Left hindlimb (tissue), 1 donor: Measurements from ENCODE around the gene FBN2.
"Not testable (repeated sequence)": the region's sequence is repeated elsewhere in the genome, so short reads cannot be mapped to it uniquely, and the experiment has no call there.

Experiments used
- DNase-seq: peaks from one replicate; pipeline ENCODE4 v3.0.0-alpha.2; 2018

FBN2 gene

DNA sequence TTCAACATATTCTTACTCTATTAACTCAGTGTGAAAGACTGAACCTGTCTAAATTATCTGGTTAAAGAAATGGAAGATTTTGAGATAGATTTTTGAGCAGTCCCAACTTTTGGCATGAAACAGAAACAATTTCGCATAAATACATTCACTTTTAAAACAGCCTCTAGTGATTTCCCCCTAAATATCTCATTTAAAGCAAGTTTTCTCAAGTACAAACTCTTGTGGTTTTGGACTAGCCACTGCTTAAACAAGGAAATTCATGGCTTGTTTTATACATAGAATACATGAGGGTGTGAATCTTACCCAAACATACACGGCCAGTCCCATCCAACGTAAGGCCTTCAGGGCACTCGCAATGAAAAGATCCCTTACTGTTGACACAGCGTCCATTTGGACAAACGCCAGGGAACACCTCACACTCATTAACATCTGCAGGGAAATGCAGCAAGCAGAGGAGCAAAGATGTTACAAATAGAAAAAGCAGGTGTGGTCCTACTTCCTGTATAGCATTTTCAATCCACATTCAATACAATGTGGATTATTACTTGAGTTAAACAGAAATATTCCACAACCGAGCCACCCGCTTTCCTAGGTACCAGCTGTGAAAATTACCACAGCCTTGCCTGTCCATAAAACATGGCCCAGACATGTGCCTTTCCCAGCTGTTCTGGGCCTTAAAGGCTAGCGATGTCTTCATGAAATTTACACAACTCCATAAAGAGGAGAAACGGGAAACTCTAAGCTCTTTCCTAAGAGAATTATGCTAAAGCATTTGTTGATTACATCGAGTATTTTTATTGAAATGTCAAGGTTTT lies 188.8 kb downstream of the FBN2 start:
- no peak for DNase-seq

DNA sequence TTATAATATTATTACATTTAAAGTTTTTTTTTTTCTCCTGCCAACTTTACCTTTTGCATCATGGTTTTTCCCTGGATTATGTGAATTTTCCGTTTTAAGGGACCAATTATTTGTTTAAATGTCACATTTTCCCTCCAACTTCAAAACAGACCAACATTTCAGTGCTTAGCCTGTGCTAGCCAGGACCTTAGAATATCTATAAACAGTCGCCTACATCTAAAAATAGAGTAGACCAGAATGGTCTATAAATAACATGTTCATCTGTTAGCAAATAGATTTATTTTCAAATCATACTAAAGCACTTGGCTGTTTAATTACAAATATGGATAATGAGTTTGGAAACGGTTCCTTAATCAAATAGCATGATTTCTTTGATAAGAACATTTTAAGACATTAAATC lies 192.0 kb downstream of the FBN2 start:
- no peak for DNase-seq

DNA sequence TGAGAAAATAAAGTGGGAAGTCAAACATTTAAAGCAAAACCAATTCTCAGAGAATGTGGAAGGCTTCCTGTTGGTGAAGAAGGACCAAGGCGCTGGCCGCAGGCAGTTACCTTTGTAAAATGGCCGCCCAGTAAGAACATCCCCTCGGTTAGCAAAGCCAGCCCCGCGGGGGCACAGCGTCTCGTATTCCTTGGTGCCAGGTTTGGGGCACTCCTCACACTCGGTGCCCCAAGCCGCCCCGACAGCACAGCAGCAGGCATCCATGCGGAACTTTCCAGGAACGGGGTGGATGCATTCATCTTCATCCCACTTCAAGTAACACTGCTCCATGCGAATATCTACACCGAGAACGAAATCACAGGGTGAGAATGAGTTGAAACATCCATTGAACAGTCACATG lies 192.8 kb downstream of the FBN2 start:
- DNase-seq = no peak

DNA sequence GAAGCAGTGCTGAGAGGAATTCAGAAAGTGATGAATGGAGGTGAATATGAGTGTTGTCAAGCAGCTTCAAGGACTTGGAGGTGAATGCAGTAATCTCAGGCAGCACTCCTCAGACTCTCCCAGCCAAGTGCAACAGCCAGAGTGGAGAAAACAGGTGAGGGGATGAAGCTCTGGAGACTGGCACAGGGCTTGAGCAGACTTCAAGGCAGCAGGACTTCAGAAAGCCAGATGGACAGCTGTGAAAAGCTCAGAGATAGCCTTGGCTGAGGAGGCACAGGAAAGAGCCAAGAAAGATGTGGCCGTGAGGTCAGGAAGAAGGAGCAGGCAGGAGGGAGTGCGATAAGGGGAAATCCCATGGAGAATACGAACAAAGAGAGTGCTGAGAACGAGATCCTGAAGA lies 194.9 kb downstream of the FBN2 start:
- no peak for DNase-seq

DNA sequence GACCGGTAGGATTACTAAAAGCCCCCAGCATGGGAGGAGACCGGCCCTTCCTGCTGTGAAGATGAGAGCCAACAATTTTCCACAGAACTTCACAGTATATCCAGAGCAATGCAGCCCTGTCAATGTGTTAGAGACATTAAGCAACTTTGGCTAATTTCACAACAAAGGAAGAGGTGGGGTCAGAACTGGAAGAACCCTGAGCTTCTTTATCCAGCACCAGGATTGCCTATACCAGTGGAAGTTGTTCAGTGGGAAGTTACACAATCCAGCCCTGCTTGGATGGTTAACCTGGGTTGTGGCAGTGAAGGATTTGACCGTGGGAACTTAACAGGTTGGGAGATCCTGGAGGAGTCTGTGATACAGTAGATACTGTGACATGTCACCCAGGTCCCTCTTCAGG lies 197.0 kb downstream of the FBN2 start:
- DNase-seq = no peak

DNA sequence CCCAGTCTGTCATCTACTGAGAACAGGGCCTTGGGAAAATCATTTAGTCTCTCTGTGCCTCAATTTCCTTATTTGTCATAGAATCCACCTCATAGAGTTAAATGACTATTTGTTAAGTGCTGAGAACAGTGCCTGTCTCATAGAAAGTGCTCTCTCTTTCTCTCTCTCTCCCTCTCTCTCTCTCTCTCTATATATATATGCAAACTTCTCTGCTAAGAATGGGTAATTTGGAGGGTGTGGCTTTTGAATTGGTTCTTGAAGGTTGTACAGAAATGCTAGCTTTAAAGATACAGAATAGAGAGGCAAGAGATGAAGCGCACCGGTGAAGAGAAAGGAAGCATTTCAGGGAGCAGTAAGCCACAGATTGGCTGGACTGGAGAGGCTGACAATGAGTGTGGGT lies 197.4 kb downstream of the FBN2 start:
- DNase-seq = no peak

- no peak for DNase-seq
Observed at GRCh38 chr5:128339585-128339984, 198.5 kb downstream of the FBN2 start.

DNA sequence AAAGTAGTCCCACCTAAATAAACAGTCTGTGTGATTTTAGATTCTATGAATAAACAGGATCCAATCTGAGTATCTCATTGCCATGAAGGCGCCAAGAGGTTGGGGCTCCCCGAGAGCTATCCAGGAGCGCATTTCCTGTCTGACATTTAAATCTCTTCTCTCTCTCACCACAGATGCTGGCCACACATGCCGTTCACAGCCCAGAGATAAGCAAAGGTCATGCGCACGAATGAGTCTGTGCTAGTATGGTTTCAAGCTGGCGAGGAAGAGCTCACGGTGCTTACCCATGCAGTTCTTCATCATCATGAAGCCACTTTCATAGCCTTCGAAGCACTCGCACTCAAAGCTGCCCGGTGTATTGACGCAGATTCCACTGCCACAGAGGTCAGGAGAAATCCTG lies 199.4 kb downstream of the FBN2 start:
- no peak for DNase-seq

DNA sequence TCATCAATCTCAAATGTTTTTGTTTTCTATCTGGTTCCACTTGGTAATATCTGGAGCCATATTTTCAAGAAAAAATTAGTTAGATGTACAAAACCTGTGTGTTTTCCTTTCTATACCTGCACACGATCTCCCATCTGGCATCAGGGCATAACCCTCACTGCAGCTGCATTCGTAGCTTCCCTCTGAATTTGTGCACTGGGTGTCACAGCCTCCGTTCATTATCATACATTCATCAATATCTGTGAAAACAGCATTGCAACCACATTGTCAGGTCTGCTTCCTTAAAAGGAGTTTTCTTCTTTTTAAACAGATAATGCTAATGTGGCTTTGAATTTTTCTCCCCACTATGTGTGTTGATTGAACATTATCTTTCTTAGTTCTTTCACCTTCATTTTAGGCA lies 202.7 kb downstream of the FBN2 start:
- DNase-seq = no peak

GRCh38 chr5:128334010-128334716 lies 203.9 kb downstream of the FBN2 start:
- no peak for DNase-seq

GRCh38 chr5:128331261-128331660 lies 206.8 kb downstream of the FBN2 start:
- DNase-seq = no peak

- DNase-seq = no peak
Observed at GRCh38 chr5:128329386-128329939, 208.6 kb downstream of the FBN2 start.

- peak; percentile 71 for DNase-seq
Observed at GRCh38 chr5:128328446-128328845, 209.6 kb downstream of the FBN2 start.

DNA sequence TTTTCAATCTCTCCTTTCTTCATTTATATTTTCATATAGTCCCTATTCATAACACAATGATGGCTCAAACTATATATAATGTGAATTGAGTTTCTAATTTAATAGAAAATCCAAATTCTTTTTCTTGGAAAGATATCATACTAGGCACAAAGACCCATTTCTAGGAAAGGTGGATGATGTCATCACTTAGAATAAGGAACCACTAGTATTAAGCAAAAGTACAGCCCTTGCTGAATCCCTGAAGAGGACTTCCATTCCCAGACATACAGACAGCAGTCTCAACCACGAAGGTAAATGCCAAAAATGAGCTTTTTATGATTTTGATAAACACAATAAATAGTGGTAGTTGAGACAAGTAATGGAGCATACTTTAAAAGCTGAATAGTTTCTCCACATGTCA lies 210.0 kb downstream of the FBN2 start:
- DNase-seq = no peak

DNA sequence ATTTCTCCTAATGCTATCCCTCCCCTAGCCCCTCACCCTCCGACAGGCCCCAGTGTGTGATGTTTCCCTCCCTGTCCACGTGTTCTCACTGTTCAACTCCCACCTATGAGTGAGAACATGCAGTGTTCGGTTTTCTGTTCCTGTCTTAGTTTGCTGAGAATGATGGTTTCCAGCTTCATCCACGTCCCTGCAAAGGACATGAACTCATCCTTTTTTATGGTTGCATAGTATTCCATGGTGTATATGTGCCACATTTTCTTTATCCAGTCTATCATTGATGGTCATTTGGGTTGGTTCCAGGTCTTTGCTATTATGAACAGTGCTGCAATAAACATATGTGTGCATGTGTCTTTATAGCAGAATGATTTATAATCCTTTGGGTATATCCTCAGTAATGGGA lies 216.6 kb downstream of the FBN2 start:
- DNase-seq = not testable (repeated sequence)

- no peak for DNase-seq
Observed at GRCh38 chr5:128318691-128319090, 219.4 kb downstream of the FBN2 start.

DNA sequence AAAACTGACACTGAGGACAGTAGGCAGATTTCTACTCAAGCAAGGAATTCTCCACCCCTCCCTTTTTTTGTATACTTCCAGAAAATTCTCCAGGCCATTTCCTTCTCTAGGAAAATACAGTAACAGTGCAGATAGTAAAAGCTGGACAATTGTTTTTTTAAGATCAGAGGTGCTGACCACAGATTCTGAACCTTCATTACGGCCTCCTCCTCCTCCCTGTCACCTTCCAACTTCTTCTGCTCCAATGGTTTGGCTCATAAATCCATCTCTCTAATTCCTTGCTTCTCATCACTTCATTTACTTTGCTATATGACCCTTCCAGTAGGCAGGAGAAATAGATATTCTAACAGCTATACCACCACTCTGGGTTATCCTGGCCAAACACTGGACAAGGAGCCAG lies 220.6 kb downstream of the FBN2 start:
- no peak for DNase-seq

GRCh38 chr5:128315671-128316070 lies 222.4 kb downstream of the FBN2 start:
- DNase-seq = no peak

DNA sequence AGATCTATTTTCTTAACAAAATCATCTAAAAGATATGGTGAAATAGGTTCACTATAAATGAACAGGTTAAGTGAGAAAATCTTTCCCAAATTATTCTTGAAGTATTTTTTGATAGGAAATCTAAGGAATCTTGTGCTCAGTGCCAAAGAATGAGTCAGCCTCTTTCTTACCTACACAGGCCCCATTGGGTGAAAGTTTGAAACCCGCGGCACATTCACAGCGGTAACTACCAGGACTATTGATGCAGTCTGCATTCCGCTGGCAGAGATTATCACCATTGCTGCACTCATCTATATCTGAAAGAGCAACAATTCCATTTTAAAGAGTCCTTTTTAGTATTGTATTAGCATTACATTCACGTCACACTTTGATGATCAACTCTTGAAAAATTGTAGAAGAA lies 232.7 kb downstream of the FBN2 start:
- no peak for DNase-seq

DNA sequence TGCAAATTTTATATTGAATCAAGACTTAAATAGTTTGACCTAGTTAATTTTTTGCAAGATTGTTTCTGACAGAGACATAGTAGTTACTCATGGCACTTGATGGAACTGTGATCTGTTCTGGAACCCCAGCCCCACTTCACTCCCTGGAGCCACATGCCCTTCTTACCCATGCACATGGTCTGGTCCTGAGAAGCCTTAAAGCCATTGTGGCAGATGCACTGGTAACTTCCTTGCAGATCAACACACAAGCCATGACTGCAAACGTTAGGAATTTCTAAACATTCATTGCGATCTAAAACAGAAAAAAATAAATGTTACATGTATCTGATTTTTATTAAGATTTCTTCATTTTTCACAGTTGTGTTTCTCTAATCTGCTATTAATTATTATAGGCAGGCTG lies 233.3 kb downstream of the FBN2 start:
- DNase-seq = no peak

DNA sequence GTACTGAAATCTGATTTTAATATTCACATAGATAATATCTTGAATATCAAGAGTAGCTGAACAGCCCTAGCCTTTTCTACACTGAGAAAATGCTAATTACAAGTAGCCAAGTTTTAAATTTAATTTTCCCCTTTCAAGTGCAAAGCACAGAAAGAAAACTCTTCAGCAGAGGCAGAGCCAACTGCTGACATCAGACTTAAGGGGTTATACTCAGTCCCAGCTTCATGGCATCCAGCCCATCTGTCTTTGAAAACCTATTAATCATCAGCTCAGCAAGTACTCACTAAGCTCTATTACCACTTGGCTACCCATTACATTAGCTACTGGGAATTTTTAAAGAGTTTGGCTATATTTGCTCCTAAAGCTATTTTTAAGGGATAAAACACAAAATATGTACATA lies 234.0 kb downstream of the FBN2 start:
- DNase-seq = no peak

DNA sequence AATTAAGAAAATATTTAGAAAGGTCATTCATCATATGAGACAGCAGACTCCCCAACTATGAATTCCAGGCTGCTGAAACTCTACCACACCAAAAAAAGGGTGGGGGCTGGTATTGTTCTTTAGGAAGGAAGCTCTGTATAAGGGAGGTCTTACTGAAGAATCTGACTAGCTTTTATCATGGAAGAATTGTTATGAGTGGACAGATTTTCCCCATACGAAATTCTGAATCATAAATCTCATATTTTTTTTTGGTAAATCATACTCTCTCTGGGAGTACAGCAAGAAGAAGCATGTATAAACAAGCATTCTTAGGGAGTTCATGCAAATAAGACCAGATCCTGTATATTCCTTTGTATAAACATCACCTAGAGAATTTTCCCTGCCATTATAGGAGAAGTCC lies 234.5 kb downstream of the FBN2 start:
- no peak for DNase-seq

DNA sequence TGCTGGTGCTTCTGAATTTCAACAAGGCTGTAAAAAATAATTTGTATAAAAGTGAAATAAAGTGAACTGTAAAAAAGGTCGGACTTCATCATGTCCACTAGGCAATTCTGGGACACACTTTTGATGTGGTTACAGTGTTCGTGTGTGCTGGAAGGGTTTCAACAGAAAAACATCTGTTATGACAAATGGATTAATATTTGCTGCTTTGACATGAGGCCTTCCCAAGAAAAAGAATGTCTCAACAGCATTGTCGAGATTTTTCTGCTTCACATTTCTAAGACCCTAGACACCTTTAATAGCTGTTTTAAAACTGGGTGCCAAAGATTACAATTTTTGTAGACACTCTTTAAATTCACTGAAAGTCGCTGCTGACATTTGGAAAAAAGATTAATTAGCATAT lies 237.9 kb downstream of the FBN2 start:
- no peak for DNase-seq

DNA sequence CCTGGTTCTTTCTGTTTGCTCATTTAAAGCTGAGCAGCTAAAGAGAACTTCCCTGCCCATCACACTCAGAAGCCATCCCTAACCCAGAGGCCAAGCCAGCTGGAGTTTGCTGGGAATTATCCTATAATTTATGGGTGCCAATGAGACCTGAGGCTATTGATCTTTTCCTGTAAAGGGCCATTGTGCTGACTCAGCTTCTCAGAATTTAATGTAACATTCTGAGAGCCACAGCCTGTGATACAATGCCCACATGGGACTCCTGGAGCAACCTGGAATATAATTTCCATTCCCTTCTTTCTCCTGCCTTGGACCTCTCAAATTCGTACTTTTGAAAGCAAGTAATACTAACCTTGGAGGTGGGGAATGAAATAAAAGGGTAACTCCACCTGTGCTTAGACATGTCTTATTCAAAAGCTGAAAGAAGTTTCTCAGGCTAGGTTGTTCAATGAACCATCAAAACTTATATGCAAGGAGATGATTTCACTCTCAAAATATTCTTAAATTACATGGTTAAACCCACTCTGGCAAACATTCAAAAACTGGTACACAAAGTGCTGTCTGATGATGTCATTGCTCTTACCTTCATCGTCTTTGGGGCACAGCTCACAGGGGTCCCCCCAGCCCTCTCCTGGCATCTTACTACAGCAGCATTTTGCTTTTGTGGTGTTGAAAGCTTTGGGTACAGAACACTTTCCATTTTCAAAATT lies 247.7 kb downstream of the FBN2 start:
- no peak for DNase-seq
